CD4-positive, alpha-beta T cell (primary cell): Measurements from ENCODE around the gene PAK1. TPM values are rescaled to one million over a fixed set of nuclear protein-coding genes. Genes with fewer than 3 reads are reported as not detected.
A peak's percentile ranks its signal among the peaks of the same experiment; 100 is the strongest.

Source experiments
- ATAC-seq: fragments of 200-7000 bp; cut with Tn5 transposase; one replicate; pipeline ENCODE4 v1.10.0; 2022; ENCODE audit warnings: mild to moderate bottlenecking; ENCODE audit not compliant: poor library complexity
- CTCF ChIA-PET: fragments of 350-600 bp; sonication (Branson Sonifier 250); formaldehyde crosslinking; loops from one replicate; lab custom pipeline; 2021; ENCODE audit warnings: antibody characterized with exemption, inconsistent platforms; lab: Charles Lee
- POLR2A ChIA-PET: fragments of 350-600 bp; sonication (Branson Sonifier 250); formaldehyde crosslinking; loops from one replicate; lab custom pipeline; 2021; ENCODE audit warnings: antibody characterized with exemption, inconsistent platforms; lab: Charles Lee
- DNase-seq, 14 experiments: peaks; one replicate each; pipeline ENCODE4 v3.0.0-alpha.2; 2013 to 2020; ENCODE audit warnings: mixed read lengths in 2 of 14
- H3K27ac ChIP-seq, 2 donors: one replicate each; pipeline versions ENCODE4 v1.5.1 to v1.7.0; 2013; ENCODE audit warnings: low read length in 2 of 2, low read depth in 1 of 2, mild to moderate bottlenecking in 1 of 2
- H3K27me3 ChIP-seq, 2 experiments: 1 replicate in 1 of 2; 2 replicates in 1 of 2; pipeline versions ENCODE4 v1.6.1 to v1.7.0; 2013; ENCODE audit warnings: low read length in 2 of 2, control low read depth in 1 of 2, mild to moderate bottlenecking in 1 of 2, moderate library complexity in 1 of 2; ENCODE audit not compliant: insufficient read depth in 2 of 2, control insufficient read depth in 1 of 2
- H3K36me3 ChIP-seq: one replicate; pipeline ENCODE4 v1.6.1; 2013; ENCODE audit warnings: low read length, control low read depth; ENCODE audit not compliant: insufficient read depth
- H3K4me1 ChIP-seq: one replicate; pipeline ENCODE4 v1.6.1; 2013; ENCODE audit warnings: low read length, control low read depth; ENCODE audit not compliant: insufficient read depth
- H3K4me3 ChIP-seq: one replicate; pipeline ENCODE4 v1.5.1; 2013; ENCODE audit warnings: mild to moderate bottlenecking, low read length, moderate library complexity
- H3K9me3 ChIP-seq, 2 experiments: 1 replicate in 1 of 2; 2 replicates in 1 of 2; pipeline versions ENCODE4 v1.6.1 to v1.7.0; 2013; ENCODE audit warnings: low read length in 2 of 2, mild to moderate bottlenecking in 2 of 2, control low read depth in 1 of 2, moderate library complexity in 1 of 2; ENCODE audit not compliant: control insufficient read depth in 1 of 2, insufficient read depth in 1 of 2
- H3K27ac Mint-ChIP-seq: one replicate; pipeline ENCODE4 v1.8.0; 2020; ENCODE audit warnings: mixed read lengths
- H3K27me3 Mint-ChIP-seq: one replicate; pipeline ENCODE4 v1.8.0; 2021; ENCODE audit warnings: mixed read lengths
- H3K36me3 Mint-ChIP-seq: one replicate; pipeline ENCODE4 v1.8.0; 2021; ENCODE audit warnings: low read depth, mixed read lengths
- H3K4me1 Mint-ChIP-seq: one replicate; pipeline ENCODE4 v1.8.0; 2021; ENCODE audit warnings: low read depth, mixed read lengths
- H3K4me3 Mint-ChIP-seq: one replicate; pipeline ENCODE4 v1.8.0; 2020; ENCODE audit warnings: mild to moderate bottlenecking, mixed read lengths
- H3K9me3 Mint-ChIP-seq: one replicate; pipeline ENCODE4 v1.8.0; 2020; ENCODE audit warnings: mixed read lengths
- intact Hi-C, 2 experiments: fragments of 100-400 bp; cut with DNase I in 1 of 2; cut with micrococcal nuclease in 1 of 2; formaldehyde crosslinking; loops; one replicate each; pipeline versions ENCODE4 v1.15.1 to v1.9.0; 2023 to 2025; cut with DNase I, micrococcal nuclease
- total RNA-seq, 174 experiments: library from RNA in 2 of 174; stranded (reverse) in 2 of 174; gene quantifications; one replicate each; pipeline ENCODE4 v1.2.3 and lab custom pipeline; 2021 to 2026
- TF ChIP-seq, protein P1 (sequence below): fragments of 200-600 bp; IDR thresholded peaks from one replicate; pipeline ENCODE4 v1.8.0; 2022; ENCODE audit warnings: antibody characterized with exemption, mild to moderate bottlenecking

The PAK1 gene
- total RNA-seq, 2 experiments from 2014 or later, result 6.9 to 12.6 TPM

DNA sequence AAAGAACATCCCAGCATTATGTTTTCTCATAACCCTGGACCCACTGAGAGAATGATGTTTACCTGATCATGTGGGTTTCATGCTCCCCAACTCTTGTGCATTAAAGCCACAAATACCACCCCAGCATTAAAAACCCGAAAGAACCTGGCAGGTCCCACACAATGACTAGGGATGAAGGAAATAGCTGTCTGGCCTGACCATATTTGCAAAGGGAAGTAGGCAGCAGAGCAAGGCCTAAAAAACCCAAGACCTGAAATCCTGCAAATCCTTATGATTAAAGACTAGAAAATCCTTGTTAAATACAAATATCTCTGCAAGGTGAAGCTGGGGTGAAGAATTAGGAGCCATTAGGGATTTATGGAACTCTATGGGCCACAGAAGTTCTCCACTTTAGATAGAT is 23.7 kb downstream of the PAK1 start:
- Histone ChIP-seq H3K4me1 (peaks cover 3% of the 10 kb centered on the region), H3K27me3 (no peaks in the 10 kb centered on the region), H3K4me3 (no peak overlapping the region), H3K36me3 (no peaks in the 10 kb centered on the region), H3K9me3 (no peaks in the 10 kb centered on the region), H3K27ac (no peak overlapping the region)
- H3K4me1 Mint-ChIP-seq, result peaks cover 26% of the 10 kb centered on the region
- TF ChIP-seq, protein P1, sequence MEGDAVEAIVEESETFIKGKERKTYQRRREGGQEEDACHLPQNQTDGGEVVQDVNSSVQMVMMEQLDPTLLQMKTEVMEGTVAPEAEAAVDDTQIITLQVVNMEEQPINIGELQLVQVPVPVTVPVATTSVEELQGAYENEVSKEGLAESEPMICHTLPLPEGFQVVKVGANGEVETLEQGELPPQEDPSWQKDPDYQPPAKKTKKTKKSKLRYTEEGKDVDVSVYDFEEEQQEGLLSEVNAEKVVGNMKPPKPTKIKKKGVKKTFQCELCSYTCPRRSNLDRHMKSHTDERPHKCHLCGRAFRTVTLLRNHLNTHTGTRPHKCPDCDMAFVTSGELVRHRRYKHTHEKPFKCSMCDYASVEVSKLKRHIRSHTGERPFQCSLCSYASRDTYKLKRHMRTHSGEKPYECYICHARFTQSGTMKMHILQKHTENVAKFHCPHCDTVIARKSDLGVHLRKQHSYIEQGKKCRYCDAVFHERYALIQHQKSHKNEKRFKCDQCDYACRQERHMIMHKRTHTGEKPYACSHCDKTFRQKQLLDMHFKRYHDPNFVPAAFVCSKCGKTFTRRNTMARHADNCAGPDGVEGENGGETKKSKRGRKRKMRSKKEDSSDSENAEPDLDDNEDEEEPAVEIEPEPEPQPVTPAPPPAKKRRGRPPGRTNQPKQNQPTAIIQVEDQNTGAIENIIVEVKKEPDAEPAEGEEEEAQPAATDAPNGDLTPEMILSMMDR, result no peak
- no peaks in the 10 kb centered on the region for H3K36me3 Mint-ChIP-seq
- ATAC-seq, result no peak
- no peaks in the 10 kb centered on the region for H3K27me3 Mint-ChIP-seq
- intact Hi-C loops, result no loop called here
- no peaks in the 10 kb centered on the region for H3K9me3 Mint-ChIP-seq
- no peak for DNase-seq
- H3K27ac Mint-ChIP-seq, result no peak overlapping the region
- CTCF ChIA-PET, result interaction anchor here (2.1 kb wide), 1 partner anchor 12 kb away, joined by 5 read pairs; no protein-coding TSS in a partner anchor
- H3K4me3 Mint-ChIP-seq, result no peak overlapping the region
- POLR2A ChIA-PET, result interaction anchor here (0.6 kb wide), 1 partner anchor 245 kb away, joined by 3 read pairs; no protein-coding TSS in a partner anchor

DNA sequence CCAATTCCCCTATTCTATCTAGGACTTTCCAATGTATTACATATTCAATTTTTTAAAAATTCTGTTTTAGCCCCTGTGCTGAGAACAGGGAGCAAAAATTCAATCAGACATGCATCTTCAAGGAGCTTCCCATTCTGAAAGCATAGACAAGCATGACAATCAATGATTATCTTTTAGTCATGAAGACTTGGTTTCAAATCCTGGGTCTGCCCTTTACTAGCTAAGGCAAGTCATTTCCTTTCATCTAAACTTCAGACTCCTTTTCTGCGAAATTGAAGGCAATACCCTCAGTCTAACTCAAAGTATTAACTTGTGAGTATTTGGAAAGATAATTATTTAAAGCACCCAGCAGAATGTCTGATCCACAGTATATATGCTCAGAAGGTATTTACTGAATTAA is 24.1 kb downstream of the PAK1 start:
- no peak for ATAC-seq
- CTCF ChIA-PET, result interaction anchor here (2.1 kb wide), 1 partner anchor 11 kb away, joined by 5 read pairs; no protein-coding TSS in a partner anchor

DNA sequence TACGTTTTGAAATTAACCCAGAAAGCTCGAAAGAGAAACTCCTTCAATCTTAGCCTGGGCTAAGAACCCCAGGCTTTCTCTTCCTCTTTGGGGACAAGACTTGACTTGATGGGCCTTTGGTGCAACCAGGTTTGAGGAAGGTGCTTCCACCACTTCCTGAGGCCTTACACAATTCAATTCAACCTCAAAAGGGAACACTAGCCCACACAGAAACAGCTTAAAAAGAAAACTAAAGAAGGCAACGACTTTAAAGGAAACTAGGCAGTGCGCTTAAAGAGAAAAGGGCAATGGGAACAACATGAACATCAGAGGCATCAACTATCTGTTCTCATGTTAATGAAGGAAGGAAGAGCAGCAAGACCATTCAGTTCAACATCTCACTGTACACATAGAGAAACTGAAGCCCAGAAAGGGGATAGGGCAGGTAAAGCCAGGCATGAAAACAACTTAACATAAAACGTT is 24.8 kb downstream of the PAK1 start:
- peak in 3 of 14 experiments; percentile 17 to 35 (median 29) for DNase-seq
- H3K36me3 Mint-ChIP-seq, result no peaks in the 10 kb centered on the region
- CTCF ChIA-PET, result interaction anchor here (2.1 kb wide), 1 partner anchor 11 kb away, joined by 5 read pairs; no protein-coding TSS in a partner anchor

More for the DNA sequence above, 24.1 kb downstream of the PAK1 start:
- no peak for DNase-seq
- H3K9me3 ChIP-seq, result no peaks in the 10 kb centered on the region
- H3K4me1 ChIP-seq, result peaks cover 3% of the 10 kb centered on the region
- peaks cover 26% of the 10 kb centered on the region for H3K4me1 Mint-ChIP-seq
- no peaks in the 10 kb centered on the region for H3K27me3 Mint-ChIP-seq
- no peak overlapping the region for H3K27ac ChIP-seq
- no peaks in the 10 kb centered on the region for H3K27me3 ChIP-seq
- POLR2A ChIA-PET, result interaction anchor here (0.6 kb wide), 1 partner anchor 245 kb away, joined by 3 read pairs; no protein-coding TSS in a partner anchor
- TF ChIP-seq, protein P1, result no peak
- intact Hi-C loops, result no loop called here
- no peaks in the 10 kb centered on the region for H3K36me3 ChIP-seq
- H3K4me3 Mint-ChIP-seq, result no peak overlapping the region
- H3K4me3 ChIP-seq, result no peak overlapping the region
- no peak overlapping the region for H3K27ac Mint-ChIP-seq
- no peaks in the 10 kb centered on the region for H3K9me3 Mint-ChIP-seq
- no peaks in the 10 kb centered on the region for H3K36me3 Mint-ChIP-seq

More for the DNA sequence above, 24.8 kb downstream of the PAK1 start:
- H3K27ac ChIP-seq, result no peak overlapping the region
- TF ChIP-seq, protein P1, result no peak
- ATAC-seq, result no peak
- intact Hi-C loops, result no loop called here
- no peaks in the 10 kb centered on the region for H3K27me3 ChIP-seq
- peaks cover 26% of the 10 kb centered on the region for H3K4me1 Mint-ChIP-seq
- no peak overlapping the region for H3K4me3 ChIP-seq
- H3K36me3 ChIP-seq, result no peaks in the 10 kb centered on the region
- peaks cover 3% of the 10 kb centered on the region for H3K4me1 ChIP-seq
- H3K27ac Mint-ChIP-seq, result peak overlapping the region; percentile 7
- H3K9me3 ChIP-seq, result no peaks in the 10 kb centered on the region
- no peak overlapping the region for H3K4me3 Mint-ChIP-seq
- POLR2A ChIA-PET, result no interaction called here
- no peaks in the 10 kb centered on the region for H3K27me3 Mint-ChIP-seq
- H3K9me3 Mint-ChIP-seq, result no peaks in the 10 kb centered on the region
